GM23248 (cell line): ENCODE results near the gene SELENOS.

ENCODE experiments used
- EZH2 ChIP-seq: fragments of 200-600 bp; sonication (generic); IDR thresholded peaks from 2 replicates; pipeline ENCODE4 v1.6.1; 2018; ENCODE audit warnings: antibody characterized with exemption, mild to moderate bottlenecking; ENCODE audit not compliant: insufficient read depth, poor library complexity, severe bottlenecking
- EZH2phosphoT487 ChIP-seq: fragments of 200-600 bp; sonication (generic); IDR thresholded peaks from 2 replicates; pipeline ENCODE4 v1.6.1; 2018; ENCODE audit warnings: antibody characterized with exemption, moderate library complexity, mild to moderate bottlenecking, low read depth; ENCODE audit not compliant: insufficient read depth

DNA sequence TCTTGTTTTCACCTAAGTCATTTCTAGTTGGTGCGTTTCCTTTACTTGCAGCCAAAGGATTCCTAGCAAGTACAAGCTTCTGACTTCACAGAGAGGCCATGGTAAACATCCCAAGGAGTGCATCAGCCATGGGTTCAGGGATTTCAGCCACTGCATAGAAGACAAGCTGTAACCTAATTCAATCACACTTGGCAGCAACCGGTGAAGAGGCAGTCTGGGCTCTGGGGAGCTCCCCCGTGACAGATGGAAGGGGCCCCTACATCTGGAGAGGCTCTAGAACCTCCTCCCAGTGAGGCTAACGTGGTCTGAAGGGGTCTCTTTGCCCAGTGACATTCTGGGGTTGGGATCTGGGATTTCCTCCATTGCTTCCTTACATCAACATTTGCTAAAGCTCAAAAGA, 26.1 kb upstream of the SELENOS start:
- no peak for TF ChIP-seq EZH2phosphoT487
- TF ChIP-seq EZH2, result no peak
